SK-N-MC (cell line): ENCODE measurements around the gene NME3.
"Not testable (repeated sequence)": the region's sequence is repeated elsewhere in the genome, so short reads cannot be mapped to it uniquely, and the experiment has no call there.

Experiments
- DNase-seq: peaks from one replicate; pipeline ENCODE4 v3.0.0-alpha.2; 2011; ENCODE audit warnings: low read depth, low spot score
- H3K27ac ChIP-seq: fragments of 200-600 bp; sonication (generic); 2 replicates; pipeline ENCODE4 v1.5.1; 2016; ENCODE audit warnings: mixed run types
- H3K36me3 ChIP-seq: fragments of 200-600 bp; sonication (generic); 2 replicates; pipeline ENCODE4 v1.6.1; 2017; ENCODE audit warnings: antibody characterized with exemption, low read length, mixed read lengths; ENCODE audit not compliant: insufficient read depth
- H3K4me3 ChIP-seq: fragments of 200-600 bp; sonication (generic); 2 replicates; pipeline ENCODE4 v1.5.1; 2016
- H3K9ac ChIP-seq: fragments of 200-600 bp; sonication (generic); 2 replicates; pipeline ENCODE4 v1.8.0; 2017; ENCODE audit warnings: mixed run types, mixed read lengths; ENCODE audit not compliant: insufficient read length
- H3K9me3 ChIP-seq: fragments of 200-600 bp; sonication (generic); 2 replicates; pipeline ENCODE4 v1.6.1; 2017; ENCODE audit warnings: low read depth, mild to moderate bottlenecking, antibody characterized with exemption, low read length, moderate library complexity, mixed read lengths
- EZH2 ChIP-seq: fragments of 200-600 bp; sonication (generic); IDR thresholded peaks from one replicate; pipeline ENCODE4 v1.6.1; 2017; ENCODE audit warnings: antibody characterized with exemption
- FOXP2 ChIP-seq: optimal IDR thresholded peaks from 2 replicates; pipeline ENCODE3; 2011; ENCODE audit warnings: mild to moderate bottlenecking, moderate library complexity; ENCODE audit not compliant: insufficient read depth; ENCODE audit errors: extremely low read length, control extremely low read depth
- POLR2AphosphoS5 ChIP-seq: IDR thresholded peaks from 2 replicates; pipeline ENCODE4 v1.6.1; 2012; ENCODE audit warnings: mild to moderate bottlenecking, low read depth, low read length, borderline replicate concordance

The NME3 gene

GRCh38 chr16:1816396-1817275 is 45.3 kb upstream of the NME3 start:
- no peak overlapping the region for H3K4me3 ChIP-seq
- H3K27ac ChIP-seq, result no peak overlapping the region
- no peaks in the 10 kb centered on the region for H3K36me3 ChIP-seq
- TF ChIP-seq EZH2 (no peak), FOXP2 (no peak), POLR2AphosphoS5 (no peak)
- H3K9ac ChIP-seq, result no peak overlapping the region
- H3K9me3 ChIP-seq, result no peaks in the 10 kb centered on the region
- DNase-seq, result no peak

- Histone ChIP-seq H3K9me3 (no peaks in the 10 kb centered on the region), H3K27ac (no peak overlapping the region), H3K36me3 (no peaks in the 10 kb centered on the region), H3K4me3 (no peak overlapping the region), H3K9ac (no peak overlapping the region)
- TF ChIP-seq EZH2, result no peak
- no peak for TF ChIP-seq FOXP2
- no peak for TF ChIP-seq POLR2AphosphoS5
- DNase-seq, result no peak
Measured at GRCh38 chr16:1815461-1815860, 44.1 kb upstream of the NME3 start.

- H3K9ac ChIP-seq, result no peak overlapping the region
- no peak for TF ChIP-seq FOXP2
- TF ChIP-seq POLR2AphosphoS5, result no peak
- no peak for TF ChIP-seq EZH2
Measured at GRCh38 chr16:1812732-1813163, 41.4 kb upstream of the NME3 start.

GRCh38 chr16:1810536-1810935 is 39.2 kb upstream of the NME3 start:
- no peaks in the 10 kb centered on the region for H3K9me3 ChIP-seq
- TF ChIP-seq FOXP2 (no peak), EZH2 (no peak), POLR2AphosphoS5 (no peak)
- no peak overlapping the region for H3K4me3 ChIP-seq
- H3K9ac ChIP-seq, result no peak overlapping the region
- DNase-seq, result no peak
- no peaks in the 10 kb centered on the region for H3K36me3 ChIP-seq
- no peak overlapping the region for H3K27ac ChIP-seq

More at GRCh38 chr16:1812732-1813163, 41.4 kb upstream of the NME3 start:
- H3K4me3 ChIP-seq, result no peak overlapping the region
- no peak for DNase-seq
- no peaks in the 10 kb centered on the region for H3K9me3 ChIP-seq
- no peak overlapping the region for H3K27ac ChIP-seq
- no peaks in the 10 kb centered on the region for H3K36me3 ChIP-seq

GRCh38 chr16:1810106-1810505 is 38.8 kb upstream of the NME3 start:
- no peak for DNase-seq
- H3K4me3 ChIP-seq, result no peak overlapping the region
- no peak for TF ChIP-seq POLR2AphosphoS5
- TF ChIP-seq FOXP2, result no peak
- H3K9me3 ChIP-seq, result no peaks in the 10 kb centered on the region
- H3K9ac ChIP-seq, result no peak overlapping the region
- H3K27ac ChIP-seq, result no peak overlapping the region
- H3K36me3 ChIP-seq, result no peaks in the 10 kb centered on the region

- Histone ChIP-seq H3K27ac (no peak overlapping the region), H3K9ac (no peak overlapping the region)
- TF ChIP-seq EZH2 (no peak), FOXP2 (no peak), POLR2AphosphoS5 (no peak)
Measured at GRCh38 chr16:1809281-1809801, 38.0 kb upstream of the NME3 start.

GRCh38 chr16:1808691-1809090 is 37.3 kb upstream of the NME3 start:
- no peak for DNase-seq
- no peaks in the 10 kb centered on the region for H3K9me3 ChIP-seq

More at GRCh38 chr16:1809281-1809801, 38.0 kb upstream of the NME3 start:
- Histone ChIP-seq H3K36me3 (no peaks in the 10 kb centered on the region), H3K9me3 (no peaks in the 10 kb centered on the region), H3K4me3 (no peak overlapping the region)
- no peak for DNase-seq

GRCh38 chr16:1807626-1808025 is 36.3 kb upstream of the NME3 start:
- no peak overlapping the region for H3K27ac ChIP-seq
- no peaks in the 10 kb centered on the region for H3K9me3 ChIP-seq
- no peaks in the 10 kb centered on the region for H3K36me3 ChIP-seq
- H3K9ac ChIP-seq, result no peak overlapping the region
- TF ChIP-seq FOXP2 (no peak), EZH2 (no peak), POLR2AphosphoS5 (no peak)
- no peak for DNase-seq
- no peak overlapping the region for H3K4me3 ChIP-seq

More at GRCh38 chr16:1808691-1809090, 37.3 kb upstream of the NME3 start:
- TF ChIP-seq FOXP2, result no peak
- TF ChIP-seq POLR2AphosphoS5, result no peak
- TF ChIP-seq EZH2, result no peak
- H3K36me3 ChIP-seq, result no peaks in the 10 kb centered on the region
- H3K9ac ChIP-seq, result no peak overlapping the region
- no peak overlapping the region for H3K4me3 ChIP-seq
- H3K27ac ChIP-seq, result no peak overlapping the region

- no peak for DNase-seq
- H3K9me3 ChIP-seq, result no peaks in the 10 kb centered on the region
- no peak overlapping the region for H3K27ac ChIP-seq
- TF ChIP-seq POLR2AphosphoS5 (no peak), FOXP2 (no peak), EZH2 (no peak)
- H3K36me3 ChIP-seq, result no peaks in the 10 kb centered on the region
- H3K4me3 ChIP-seq, result no peak overlapping the region
- no peak overlapping the region for H3K9ac ChIP-seq
Measured at GRCh38 chr16:1800701-1801100, 29.4 kb upstream of the NME3 start.

GRCh38 chr16:1799263-1799662 is 27.9 kb upstream of the NME3 start:
- H3K4me3 ChIP-seq, H3K36me3 ChIP-seq, DNase-seq, H3K27ac ChIP-seq, H3K9me3 ChIP-seq, H3K9ac ChIP-seq: not testable (repeated sequence)
